OCI-LY3 (cell line): ENCODE measurements around the gene RHBDL3.

ENCODE experiments used
- EZH2phosphoT487 ChIP-seq: fragments of 200-600 bp; shearing (Covaris generic); IDR thresholded peaks from 2 replicates; pipeline ENCODE4 v1.6.1; 2018; ENCODE audit warnings: antibody characterized with exemption, mixed run types, low read depth
- TF ChIP-seq, protein P1 (sequence below): fragments of 200-600, 300-600 bp; sonication (generic); IDR thresholded peaks from 2 replicates; pipeline ENCODE4 v1.5.1; 2014; ENCODE audit warnings: antibody characterized with exemption, low read length, low read depth

DNA sequence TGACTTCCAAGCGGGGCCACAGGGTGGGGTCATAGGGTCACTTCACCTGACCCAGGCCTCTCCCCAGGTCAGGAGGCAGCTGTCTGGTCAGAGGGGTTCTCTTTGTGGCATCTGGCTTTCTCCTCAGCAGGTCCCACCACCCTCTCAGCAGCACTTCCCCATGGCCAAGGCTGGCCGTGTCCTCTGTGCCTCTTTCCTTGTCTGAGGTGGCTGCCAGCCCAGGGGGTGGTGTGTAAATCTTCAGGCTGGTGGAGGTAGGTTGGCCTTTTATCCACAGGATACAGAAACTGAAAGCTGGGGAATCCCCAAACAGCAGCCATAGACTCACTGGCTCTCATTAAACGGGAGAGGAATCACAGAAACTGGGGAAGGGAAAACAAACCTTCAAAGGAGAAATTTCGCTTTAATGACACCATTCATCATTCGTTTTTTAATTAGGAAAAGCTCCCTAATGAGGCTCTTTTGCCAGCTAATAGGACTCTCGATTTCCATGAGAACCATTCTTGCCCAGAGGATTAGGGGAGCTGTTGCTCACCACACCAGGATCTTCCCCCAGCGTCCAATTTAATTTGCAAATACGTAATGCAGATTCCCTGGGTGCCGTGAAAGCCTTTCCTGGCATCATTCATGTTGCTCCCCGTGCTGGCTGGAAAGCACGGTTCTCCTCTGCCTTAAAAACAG lies 58.3 kb downstream of the RHBDL3 start:
- TF ChIP-seq, protein P1, sequence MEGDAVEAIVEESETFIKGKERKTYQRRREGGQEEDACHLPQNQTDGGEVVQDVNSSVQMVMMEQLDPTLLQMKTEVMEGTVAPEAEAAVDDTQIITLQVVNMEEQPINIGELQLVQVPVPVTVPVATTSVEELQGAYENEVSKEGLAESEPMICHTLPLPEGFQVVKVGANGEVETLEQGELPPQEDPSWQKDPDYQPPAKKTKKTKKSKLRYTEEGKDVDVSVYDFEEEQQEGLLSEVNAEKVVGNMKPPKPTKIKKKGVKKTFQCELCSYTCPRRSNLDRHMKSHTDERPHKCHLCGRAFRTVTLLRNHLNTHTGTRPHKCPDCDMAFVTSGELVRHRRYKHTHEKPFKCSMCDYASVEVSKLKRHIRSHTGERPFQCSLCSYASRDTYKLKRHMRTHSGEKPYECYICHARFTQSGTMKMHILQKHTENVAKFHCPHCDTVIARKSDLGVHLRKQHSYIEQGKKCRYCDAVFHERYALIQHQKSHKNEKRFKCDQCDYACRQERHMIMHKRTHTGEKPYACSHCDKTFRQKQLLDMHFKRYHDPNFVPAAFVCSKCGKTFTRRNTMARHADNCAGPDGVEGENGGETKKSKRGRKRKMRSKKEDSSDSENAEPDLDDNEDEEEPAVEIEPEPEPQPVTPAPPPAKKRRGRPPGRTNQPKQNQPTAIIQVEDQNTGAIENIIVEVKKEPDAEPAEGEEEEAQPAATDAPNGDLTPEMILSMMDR = no peak
- TF ChIP-seq EZH2phosphoT487 = no peak
